K562 (cell line): ENCODE results near the gene JPT1. TPM values are rescaled to one million over a fixed set of nuclear protein-coding genes. Genes with fewer than 3 reads are reported as not detected.

ENCODE experiments used
- BCL6 ChIP-seq: fragments of 250-450 bp; sonication (Bioruptor Pico); IDR thresholded peaks from 2 replicates; pipeline ENCODE4 v1.4.0; 2020
- ETV1 ChIP-seq: fragments of 450-650 bp; conservative IDR thresholded peaks from 2 replicates; pipeline ENCODE4 v1.6.1; 2016; ENCODE audit warnings: missing genetic modification characterization, control low read depth, low read depth, missing compliant biosample characterization
- FUS ChIP-seq: fragments of 200-400 bp; formaldehyde crosslinking; optimal IDR thresholded peaks from 2 replicates; pipeline ENCODE3; 2017; ENCODE audit warnings: low read depth, low read length
- HDAC1 ChIP-seq, 2 experiments: fragments of 450-650 bp; IDR thresholded peaks; 2 replicates each; pipeline ENCODE4 v1.6.1; 2016 to 2017; ENCODE audit warnings: inconsistent platforms in 1 of 2, mild to moderate bottlenecking in 1 of 2, moderate library complexity in 1 of 2
- JUND ChIP-seq, 2 experiments: IDR thresholded peaks; 2 replicates in 1 of 2; 3 replicates in 1 of 2; pipeline ENCODE4 v1.6.1; 2011; ENCODE audit warnings: borderline replicate concordance in 2 of 2, low read depth in 2 of 2, low read length in 2 of 2, improper control_type of control experiment in 1 of 2, missing biosample characterization in 1 of 2, missing genetic modification characterization in 1 of 2, missing genetic modification reagents in 1 of 2
- PREB ChIP-seq: sonication (generic); formaldehyde crosslinking; IDR thresholded peaks from 2 replicates; pipeline ENCODE4 v1.8.1; 2023; ENCODE audit warnings: mild to moderate bottlenecking, missing genetic modification reagents
- RBM14 ChIP-seq: fragments of 200-400 bp; formaldehyde crosslinking; IDR thresholded peaks from 2 replicates; pipeline ENCODE4 v1.6.1; 2018; ENCODE audit warnings: low read depth, mild to moderate bottlenecking, low read length, moderate library complexity, borderline replicate concordance; ENCODE audit not compliant: insufficient read depth
- RNF2 ChIP-seq: sonication (generic); IDR thresholded peaks from 2 replicates; pipeline ENCODE4 v1.6.1; 2016
- SIX5 ChIP-seq, 2 experiments: IDR thresholded peaks; 2 replicates each; pipeline ENCODE4 v1.6.1; 2011; ENCODE audit warnings: low read length in 2 of 2, borderline replicate concordance in 1 of 2, low read depth in 1 of 2, mild to moderate bottlenecking in 1 of 2, moderate library complexity in 1 of 2; ENCODE audit not compliant: insufficient read depth in 1 of 2
- SLC30A9 ChIP-seq: fragments of 250-450 bp; sonication (Bioruptor Pico); IDR thresholded peaks from 2 replicates; pipeline ENCODE4 v1.8.0; 2022; ENCODE audit warnings: mild to moderate bottlenecking, moderate library complexity
- TFE3 ChIP-seq: fragments of 450-650 bp; formaldehyde crosslinking; IDR thresholded peaks from 2 replicates; pipeline ENCODE4 v1.4.0; 2020; ENCODE audit warnings: mild to moderate bottlenecking, mixed read lengths
- UBTF ChIP-seq, 2 experiments: IDR thresholded peaks; 2 replicates each; pipeline ENCODE4 v1.6.1; 2012; ENCODE audit warnings: improper control_type of control experiment in 2 of 2, low read depth in 2 of 2, low read length in 2 of 2, borderline replicate concordance in 1 of 2
- ZNF274 ChIP-seq: IDR thresholded peaks from 2 replicates; pipeline ENCODE4 v1.6.1; 2011; ENCODE audit warnings: low read depth, mild to moderate bottlenecking, low read length, moderate library complexity, borderline replicate concordance
- ZNF280A ChIP-seq: fragments of 450-650 bp; IDR thresholded peaks from 2 replicates; pipeline ENCODE4 v1.6.1; 2018; ENCODE audit warnings: mild to moderate bottlenecking, low read depth; ENCODE audit not compliant: partially characterized antibody
- ZNF324 ChIP-seq: fragments of 250-450 bp; sonication (Bioruptor Pico); IDR thresholded peaks from 2 replicates; pipeline ENCODE4 v1.4.0; 2020; ENCODE audit warnings: mild to moderate bottlenecking
- ZNF511 ChIP-seq: sonication (generic); formaldehyde crosslinking; IDR thresholded peaks from 2 replicates; pipeline ENCODE4 v1.8.0; 2022; ENCODE audit warnings: mild to moderate bottlenecking, missing genetic modification reagents
- ZNF589 ChIP-seq: fragments of 200-800 bp; sonication (Bioruptor generic); IDR thresholded peaks from 2 replicates; pipeline ENCODE4 v1.6.1; 2016; ENCODE audit warnings: low read depth, missing genetic modification characterization, missing compliant biosample characterization
- polyA plus RNA-seq, 8 experiments: library from polyadenylated mRNA; depleted of rRNA in 4 of 8; stranded (reverse) in 5 of 8; unstranded in 3 of 8; fragments of >200 nt; fragmentation: Nextera tagmentation in 2 of 8; fragmentation: Illumina TruSeq in 1 of 8; extraction: Ambion mirVana in 2 of 8; extraction: Trizol in 1 of 8; gene quantifications; 2 replicates each; pipeline versions ENCODE4 v1.2.1 to v1.2.3, GENCODE V29; 2011 to 2014; ENCODE audit warnings: inconsistent platforms in 1 of 8, missing spikeins in 1 of 8
- total RNA-seq, 7 experiments: library from RNA; depleted of rRNA in 6 of 7; stranded (reverse); fragments of >200 nt in 6 of 7; fragmentation: Illumina TruSeq in 2 of 7; extraction: Trizol in 2 of 7; gene quantifications; 2 replicates each; pipeline versions ENCODE4 v1.2.1 to v1.2.3, GENCODE V29; 2011 to 2021; ENCODE audit warnings: low replicate concordance in 1 of 7

JPT1 gene
- total and polyA plus RNA-seq, 9 of the 15 experiments (the other 6 are each of a cell fraction or from before 2014, with no cell fraction given) = 56.7 to 292 (median 144) TPM

GRCh38 chr17:75182569-75183436, 28.5 kb upstream of the JPT1 start, which contains the start of gene SUMO2 (continued):
- TF ChIP-seq PREB (CRISPR knock-in tag) (no peak), JUND (IDR thresholded peaks at IDR 0.05; ENCODE audit: borderline replicate concordance, low read depth, low read length) (no peak), JUND (tag; IDR thresholded peaks at IDR 0.05; ENCODE audit: borderline replicate concordance, low read depth, low read length) (no peak; the same call in 2 of the 3 replicates), RNF2 (no peak), ZNF324 (CRISPR knock-in tag) (no peak), RBM14 (no peak), ZNF274 (no peak), TFE3 (no peak), SLC30A9 (CRISPR knock-in tag) (no peak; the same call in 1 of the 2 replicates), UBTF (IDR thresholded peaks at IDR 0.05; ENCODE audit: borderline replicate concordance in 1 of 2, low read depth in 2 of 2, low read length in 2 of 2) (peak; percentile 87 to 91; a peak in 3 of 4 replicates), FUS (peak; percentile 38), BCL6 (peak; percentile 17; the same call in 1 of the 2 replicates), HDAC1 (IDR thresholded peaks at IDR 0.05) (no peak), ZNF589 (peak; percentile 99), SIX5 (IDR thresholded peaks at IDR 0.05; ENCODE audit: borderline replicate concordance in 1 of 2, insufficient read depth in 1 of 2, low read depth in 1 of 2, low read length in 2 of 2) (no peak), ETV1 (tag) (peak; percentile 57; the same call in 1 of the 2 replicates), ZNF280A (no peak), ZNF511 (CRISPR knock-in tag) (no peak)
